ENCODE measurements around the gene GNA14. TPM values are rescaled to one million over a fixed set of nuclear protein-coding genes. Genes with fewer than 3 reads are reported as not detected.
"Not testable (repeated sequence)": the region's sequence is repeated elsewhere in the genome, so short reads cannot be mapped to it uniquely, and the experiment has no call there.

GNA14 gene
- 10 to 100 TPM; 12.2 to 19.7 (median 18.1) TPM for polyA plus RNA-seq (ENCODE audit: insufficient read length in 4 of 4)

GRCh38 chr9:77648234-77649108 lies at the start of gene GNA14:
Gene GNA14, minus strand, starts transcription at chr9:77648322. Its CDS starts 529 bp downstream, at chr9:77647793.
- no peak for DNase-seq (ENCODE audit: low read depth in 4 of 4, low spot score in 3 of 4)

DNA sequence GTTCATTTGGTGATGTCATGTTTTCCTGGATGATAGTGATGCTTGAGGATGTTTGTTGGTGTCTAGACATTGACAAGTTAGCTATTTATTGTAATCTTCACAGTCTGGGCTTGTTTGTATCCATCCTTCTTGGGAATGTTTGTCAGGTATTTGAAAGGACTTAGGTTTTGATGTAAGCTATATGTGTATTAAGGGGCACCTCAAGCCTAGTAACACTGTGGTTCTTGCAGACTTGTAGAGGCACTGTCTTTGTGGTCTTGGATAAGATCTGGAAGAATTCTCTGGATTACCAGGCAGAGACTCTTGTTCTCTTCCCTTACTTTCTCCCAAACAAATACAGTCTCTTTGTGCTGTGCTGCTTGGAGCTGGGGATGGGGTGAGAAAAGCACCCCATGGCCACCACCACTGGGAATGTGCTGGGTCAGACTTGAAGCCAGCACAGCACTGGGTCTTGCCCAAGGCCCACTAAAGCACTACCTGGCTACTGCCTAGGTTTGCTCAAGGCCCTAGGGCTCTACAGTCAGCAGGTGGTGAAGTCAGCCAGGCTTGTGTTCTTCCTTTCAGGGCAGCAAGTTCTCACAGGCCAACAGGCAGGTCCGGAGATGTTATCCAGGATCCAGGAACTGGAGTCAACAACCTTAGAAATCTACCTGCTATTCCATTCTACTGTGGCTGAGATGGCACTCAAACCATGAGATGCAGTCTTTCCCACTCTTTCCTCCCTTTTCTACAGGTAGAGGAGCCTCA lies 49.3 kb upstream of the GNA14 start:
- no peak for DNase-seq (ENCODE audit: low read depth in 4 of 4, low spot score in 3 of 4)

GRCh38 chr9:77690723-77691122 lies 42.6 kb upstream of the GNA14 start:
- not testable (repeated sequence) for DNase-seq (ENCODE audit: low read depth in 4 of 4, low spot score in 3 of 4)

GRCh38 chr9:77690119-77690518 lies 42.0 kb upstream of the GNA14 start:
- not testable (repeated sequence) for DNase-seq (ENCODE audit: low read depth in 4 of 4, low spot score in 3 of 4)

GRCh38 chr9:77687737-77688136 lies 39.6 kb upstream of the GNA14 start:
- DNase-seq (ENCODE audit: low read depth in 4 of 4, low spot score in 3 of 4): not testable (repeated sequence)

- no peak for DNase-seq (ENCODE audit: low read depth in 4 of 4, low spot score in 3 of 4)
Observed at GRCh38 chr9:77680581-77680980, 32.5 kb upstream of the GNA14 start.

DNA sequence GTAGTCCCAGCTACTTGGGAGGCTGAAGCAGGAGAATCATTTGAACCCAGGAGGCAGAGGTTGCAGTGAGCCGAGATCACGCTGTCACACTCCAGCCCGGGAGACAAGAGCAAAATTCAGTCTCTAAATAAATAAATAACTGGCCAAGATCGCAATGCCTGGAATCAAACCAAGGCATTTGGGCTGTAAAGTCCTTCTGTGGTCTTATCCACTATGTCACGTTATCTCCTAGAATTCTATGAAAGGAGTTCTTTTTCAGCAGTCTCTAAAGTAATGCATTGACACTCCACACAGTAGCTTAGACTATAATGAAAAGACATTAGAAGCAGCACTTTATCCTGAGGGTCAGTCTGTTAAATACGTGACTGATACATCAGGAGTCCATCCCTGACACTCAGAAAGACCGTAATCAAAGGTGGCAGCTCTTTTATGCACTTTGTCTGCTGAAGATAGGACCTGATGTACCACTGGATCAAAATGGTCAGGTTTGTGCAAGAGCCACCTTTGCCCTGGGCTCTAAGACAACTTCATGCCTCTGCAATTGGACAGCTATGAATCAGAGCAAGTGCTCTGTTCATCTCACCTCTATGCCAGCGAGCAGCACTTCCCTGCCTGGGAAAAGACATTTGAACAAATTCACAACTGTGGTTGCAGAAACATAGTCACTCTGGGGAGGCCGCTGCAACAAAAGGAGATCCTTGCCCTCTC lies 31.7 kb upstream of the GNA14 start:
- DNase-seq (ENCODE audit: low read depth in 4 of 4, low spot score in 3 of 4): no peak

DNA sequence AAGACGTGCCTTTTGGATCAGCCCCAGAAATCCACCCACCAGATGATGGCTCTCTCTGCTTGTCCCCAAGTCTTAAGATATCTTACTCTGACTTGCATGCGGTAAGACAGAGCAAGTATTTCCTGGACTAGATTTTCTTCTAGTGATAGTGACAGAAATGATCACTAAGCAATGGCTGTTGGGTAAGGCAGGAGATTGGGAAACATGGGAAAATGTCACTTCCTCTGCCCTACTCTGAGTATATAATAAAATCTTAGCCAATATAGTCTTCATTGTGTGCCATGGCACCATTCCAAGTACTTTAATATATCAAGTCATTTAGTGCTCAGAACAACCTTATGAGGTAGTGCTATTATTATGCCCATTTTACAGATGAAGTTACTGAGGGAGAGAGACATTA lies 31.0 kb upstream of the GNA14 start:
- no peak for DNase-seq (ENCODE audit: low read depth in 4 of 4, low spot score in 3 of 4)

DNA sequence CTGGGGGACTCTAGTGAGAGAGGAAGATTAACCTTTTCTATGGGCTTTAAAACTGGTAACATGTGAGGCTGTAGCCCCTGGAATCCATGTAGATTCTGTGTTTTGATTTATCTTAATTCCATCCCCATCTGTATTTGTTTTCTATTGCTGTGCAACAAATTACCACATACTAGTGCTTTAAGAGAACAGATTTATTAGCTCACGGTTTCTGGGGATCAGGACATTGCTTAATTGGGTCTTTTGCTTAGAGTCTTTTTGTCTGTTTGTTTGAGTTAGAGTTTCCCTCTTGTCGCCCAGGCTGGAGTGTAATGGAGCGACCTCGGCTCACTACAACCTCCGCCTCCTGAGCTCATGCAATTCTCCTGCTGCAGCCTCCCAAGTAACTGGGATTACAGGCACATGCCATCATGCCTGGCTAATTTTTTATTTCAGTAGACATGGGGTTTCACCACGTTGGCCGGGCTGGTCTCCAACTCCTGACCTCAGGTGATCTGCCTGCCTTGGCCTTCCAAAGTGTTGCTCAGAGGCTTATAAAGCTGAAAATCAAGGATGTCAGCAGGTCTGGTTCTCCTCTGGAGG lies 29.9 kb upstream of the GNA14 start:
- DNase-seq (ENCODE audit: low read depth in 4 of 4, low spot score in 3 of 4): no peak

GRCh38 chr9:77677397-77677796 lies 29.3 kb upstream of the GNA14 start:
- DNase-seq (ENCODE audit: low read depth in 4 of 4, low spot score in 3 of 4): no peak

DNA sequence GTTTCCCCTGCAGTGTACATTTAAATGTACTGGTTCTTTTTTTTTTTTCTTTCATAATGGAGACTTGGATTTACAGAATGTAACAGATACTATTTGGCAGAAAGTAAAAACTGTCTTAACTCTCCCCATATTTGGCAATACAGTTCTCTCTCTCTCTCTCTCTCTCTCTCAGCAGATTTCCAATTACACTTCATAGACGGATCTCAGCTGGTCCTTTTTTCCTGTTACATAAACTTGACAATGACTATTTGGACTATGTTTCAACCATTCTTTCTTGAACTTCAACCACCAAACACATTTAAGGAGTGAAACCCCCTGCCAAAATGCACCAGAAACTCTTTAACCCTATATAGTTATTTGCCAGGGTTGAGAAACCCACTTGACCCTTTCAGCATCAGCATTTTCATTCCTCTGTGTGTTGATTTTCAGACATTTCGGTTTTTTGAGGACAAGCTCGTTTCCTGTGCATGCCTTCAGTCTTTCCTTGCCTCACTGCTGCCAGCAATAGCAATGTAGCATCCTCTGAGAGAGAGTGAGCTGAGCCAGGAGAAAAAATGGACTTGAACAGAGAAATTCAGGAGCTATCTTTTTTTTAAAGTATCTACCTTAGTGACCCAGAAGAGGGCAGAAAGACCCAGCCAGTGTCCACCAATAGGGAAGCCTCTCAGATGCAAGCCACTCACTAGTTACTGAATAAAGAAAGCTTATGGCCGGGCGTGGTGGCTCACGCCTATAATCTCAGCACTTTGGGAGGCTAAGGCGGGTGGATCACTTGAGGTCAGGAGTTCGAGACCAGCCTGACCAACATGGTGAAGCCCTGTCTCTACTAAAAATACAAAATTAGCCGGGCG lies 26.0 kb upstream of the GNA14 start:
- peak in 1 of 4 donors; percentile 49 for DNase-seq (ENCODE audit: low read depth in 4 of 4, low spot score in 3 of 4)

DNA sequence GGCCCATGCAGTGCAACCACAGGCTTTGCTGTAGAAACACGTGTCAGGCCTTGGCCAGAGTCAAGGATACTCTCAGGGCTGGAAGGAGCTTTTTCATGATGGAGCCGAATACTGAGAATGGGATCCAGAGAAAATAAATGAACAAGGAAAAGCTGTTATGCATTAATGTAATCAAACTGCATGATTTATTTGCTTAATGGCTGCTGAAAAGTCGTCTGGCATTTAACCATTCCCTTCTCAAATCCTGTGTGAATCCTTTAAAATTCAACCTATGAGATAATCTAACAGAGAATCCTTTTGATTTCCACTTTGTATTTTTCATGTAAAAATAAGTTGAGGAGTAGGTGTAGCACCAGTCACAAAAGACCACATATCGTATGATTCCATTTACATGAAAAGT lies 24.1 kb upstream of the GNA14 start:
- no peak for DNase-seq (ENCODE audit: low read depth in 4 of 4, low spot score in 3 of 4)

GRCh38 chr9:77667151-77667550 lies 19.0 kb upstream of the GNA14 start:
- DNase-seq (ENCODE audit: low read depth in 4 of 4, low spot score in 3 of 4): no peak

DNA sequence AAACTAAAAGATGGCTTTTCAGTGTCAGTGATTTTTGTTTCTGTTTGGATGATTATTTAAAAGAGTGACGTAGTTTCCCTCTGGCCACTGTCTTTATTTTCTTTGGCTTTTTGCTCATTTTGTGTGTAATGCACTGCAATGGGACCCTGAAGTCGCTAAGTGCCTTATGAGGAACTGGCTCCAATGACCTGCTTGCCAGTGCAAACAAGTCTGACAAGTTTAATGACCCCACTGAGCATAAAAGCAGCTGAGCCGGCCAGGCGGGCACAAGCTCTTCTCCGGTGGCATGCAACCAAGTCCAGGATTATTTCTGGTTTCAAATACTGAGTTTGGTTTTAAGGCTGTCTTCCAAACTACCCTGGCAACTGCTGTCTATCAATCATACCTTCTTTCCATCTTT lies 15.6 kb upstream of the GNA14 start:
- no peak for DNase-seq (ENCODE audit: low read depth in 4 of 4, low spot score in 3 of 4)

DNA sequence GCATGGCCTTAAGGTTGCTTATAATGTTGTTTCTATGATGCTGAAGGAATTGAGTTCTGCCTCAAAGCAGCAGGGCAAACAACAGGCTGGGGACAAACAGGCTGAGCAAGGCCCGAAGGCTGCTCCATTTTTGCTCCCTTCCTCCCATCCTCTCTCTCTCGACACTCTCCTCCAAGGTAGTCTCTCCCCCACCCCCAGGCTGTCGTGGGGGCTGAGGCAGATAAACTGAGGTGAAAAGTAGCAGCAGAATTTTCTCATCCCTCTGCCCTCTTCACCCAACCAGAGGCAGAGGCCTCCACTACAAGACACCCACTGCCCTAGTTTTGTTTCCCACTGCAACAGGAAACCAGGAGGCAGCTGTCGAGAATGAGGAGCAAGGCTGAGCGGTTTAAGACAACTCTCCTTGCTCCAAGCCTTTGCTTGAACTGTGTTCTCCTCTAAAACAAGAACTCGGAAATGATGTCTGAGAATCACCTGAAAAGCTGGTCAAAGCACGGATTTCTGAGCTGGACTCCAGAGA lies 13.5 kb upstream of the GNA14 start:
- no peak for DNase-seq (ENCODE audit: low read depth in 4 of 4, low spot score in 3 of 4)

DNA sequence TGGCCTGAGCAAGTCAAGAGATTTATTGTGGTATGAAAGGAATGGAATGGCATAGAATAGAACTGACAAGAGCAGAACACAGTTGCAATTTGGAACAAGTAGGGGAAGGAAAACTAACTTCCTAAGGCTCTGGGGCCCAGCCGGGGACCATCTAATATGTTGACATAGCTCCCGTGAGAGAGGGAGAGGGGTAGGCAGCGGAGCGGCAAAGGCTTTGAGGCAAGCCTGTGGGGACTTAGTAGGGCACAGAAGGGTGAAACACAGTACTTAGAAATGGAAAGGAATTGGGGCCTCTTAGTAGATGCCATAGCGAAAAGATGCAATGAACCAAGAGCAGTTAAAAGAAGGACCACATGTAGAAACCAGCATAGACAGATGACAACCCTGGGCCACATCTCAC lies 11.8 kb upstream of the GNA14 start:
- DNase-seq (ENCODE audit: low read depth in 4 of 4, low spot score in 3 of 4): no peak

DNA sequence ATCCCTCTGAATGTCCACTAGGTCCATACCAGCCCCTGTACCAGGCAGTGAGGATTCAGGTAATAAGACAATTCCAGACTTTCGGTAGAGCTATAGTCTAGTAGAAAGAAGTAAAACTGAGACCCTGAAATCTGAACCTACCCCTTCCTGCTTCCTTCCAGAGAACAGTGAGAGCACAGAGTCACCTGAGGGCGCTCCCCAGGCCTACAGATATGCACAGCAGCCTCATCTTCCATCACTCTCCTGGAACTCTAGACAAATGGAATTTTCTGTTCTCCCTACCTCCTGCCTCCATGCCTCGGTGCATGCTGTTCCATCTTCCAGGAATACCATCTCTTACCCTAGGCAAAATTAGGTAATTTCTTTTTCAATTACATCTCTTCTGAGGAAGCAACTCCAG lies 3.1 kb upstream of the GNA14 start:
- no peak for DNase-seq (ENCODE audit: low read depth in 4 of 4, low spot score in 3 of 4)

DNA sequence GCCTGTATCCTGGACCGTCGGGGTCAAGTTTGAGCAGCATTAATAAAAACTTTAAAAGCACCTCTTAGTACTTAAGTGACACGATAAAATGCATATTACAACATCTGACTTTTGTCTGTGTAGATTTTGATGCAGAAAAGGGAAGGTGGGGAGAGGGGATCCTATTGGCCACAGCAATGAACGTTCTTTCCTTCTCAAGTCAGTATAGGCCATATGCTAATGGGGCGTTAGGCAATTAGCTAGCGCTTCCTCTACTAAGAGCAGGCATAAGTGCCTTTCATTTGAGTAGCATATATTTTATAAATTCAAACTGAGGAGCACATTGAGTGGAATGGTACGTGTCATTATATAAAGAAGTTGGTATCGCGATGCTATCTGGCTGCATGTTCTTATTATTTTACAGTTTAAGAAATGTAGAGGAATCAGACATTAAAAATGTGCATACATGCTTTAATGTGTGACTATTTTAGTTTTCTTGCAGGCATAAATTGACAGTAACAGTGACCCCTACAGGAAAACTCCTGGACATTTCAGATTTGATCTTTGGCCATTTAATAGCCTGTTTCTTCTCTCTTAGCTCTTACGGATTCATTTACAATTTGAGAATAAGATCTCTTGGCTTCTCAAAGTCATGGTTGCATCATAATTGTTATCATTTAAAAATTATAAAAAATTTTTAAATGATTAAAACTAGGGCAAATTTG lies 1.1 kb upstream of the GNA14 start:
- DNase-seq (ENCODE audit: low read depth in 4 of 4, low spot score in 3 of 4): no peak
